Upper lobe of right lung (tissue), 1 donor: Measurements from ENCODE around the gene GAS5. TPM values are rescaled to one million over a fixed set of nuclear protein-coding genes. Genes with fewer than 3 reads are reported as not detected.

ENCODE experiments used
- ATAC-seq: fragments of 200-7000 bp; cut with Tn5 transposase; one replicate; pipeline ENCODE4 v1.9.1; 2020; ENCODE audit warnings: mild to moderate bottlenecking, moderate library complexity
- DNase-seq: peaks from one replicate; pipeline ENCODE4 v3.0.0-alpha.2; 2020
- H3K27ac ChIP-seq: fragments of 200-600 bp; one replicate; pipeline ENCODE4 v1.8.0; 2022
- H3K27me3 ChIP-seq: fragments of 200-600 bp; one replicate; pipeline ENCODE4 v1.8.0; 2022; ENCODE audit warnings: mild to moderate bottlenecking
- H3K36me3 ChIP-seq: fragments of 200-600 bp; one replicate; pipeline ENCODE4 v1.8.0; 2022
- H3K4me1 ChIP-seq: fragments of 200-600 bp; one replicate; pipeline ENCODE4 v1.8.0; 2022
- H3K4me3 ChIP-seq: fragments of 200-600 bp; one replicate; pipeline ENCODE4 v1.8.0; 2022; ENCODE audit warnings: mild to moderate bottlenecking
- H3K9me3 ChIP-seq: fragments of 200-600 bp; one replicate; pipeline ENCODE4 v1.8.0; 2022
- CTCF ChIP-seq: fragments of 200-600 bp; IDR thresholded peaks from one replicate; pipeline ENCODE4 v1.8.0; 2022; ENCODE audit warnings: antibody characterized with exemption
- intact Hi-C: fragments of 100-400 bp; cut with DNase I; formaldehyde crosslinking; loops from one replicate; pipeline ENCODE4 v1.11.0; 2022
- total RNA-seq: library from RNA; stranded (reverse); fragmentation: NEBNext Ultra II Directional; extraction: Animal tissue kit (Norgen Biotek cat#: 25700); gene quantifications from one replicate; pipeline ENCODE4 v1.2.1, GENCODE V29; 2021
- donor health status: DM: no; HTN: yes; CAD: no; lungs with severe emphysema.

The GAS5 gene
- total RNA-seq, 1 donor from 2014 or later, result 310 TPM

- Histone ChIP-seq H3K27ac (no peak overlapping the region), H3K9me3 (no peaks in the 10 kb centered on the region), H3K4me1 (no peaks in the 10 kb centered on the region), H3K27me3 (no peaks in the 10 kb centered on the region), H3K36me3 (peaks cover 56% of the 10 kb centered on the region), H3K4me3 (no peak overlapping the region)
- TF ChIP-seq CTCF, result no peak
- no peak for ATAC-seq
- intact Hi-C loops, result no loop called here
- no peak for DNase-seq
Observed at GRCh38 chr1:173878251-173878650, 10.5 kb upstream of the GAS5 start.

- DNase-seq (no peak), ATAC-seq (no peak)
- H3K9me3 ChIP-seq, result no peaks in the 10 kb centered on the region
- TF ChIP-seq CTCF, result no peak
- no peaks in the 10 kb centered on the region for H3K4me1 ChIP-seq
- intact Hi-C loops, result no loop called here
- peaks cover 56% of the 10 kb centered on the region for H3K36me3 ChIP-seq
- H3K4me3 ChIP-seq, result no peak overlapping the region
- H3K27me3 ChIP-seq, result no peaks in the 10 kb centered on the region
- no peak overlapping the region for H3K27ac ChIP-seq
Observed at GRCh38 chr1:173876732-173877131, 8.9 kb upstream of the GAS5 start.

- Histone ChIP-seq H3K9me3 (no peaks in the 10 kb centered on the region), H3K27ac (no peak overlapping the region), H3K36me3 (peaks cover 29% of the 10 kb centered on the region), H3K27me3 (no peaks in the 10 kb centered on the region), H3K4me3 (no peak overlapping the region), H3K4me1 (peaks cover 28% of the 10 kb centered on the region)
- DNase-seq (no peak), ATAC-seq (no peak)
- intact Hi-C loops, result no loop called here
- TF ChIP-seq CTCF, result no peak
Observed at GRCh38 chr1:173871500-173871899, 3.7 kb upstream of the GAS5 start.

GRCh38 chr1:173871091-173871490 is 3.3 kb upstream of the GAS5 start:
- DNase-seq (no peak), ATAC-seq (no peak)
- H3K9me3 ChIP-seq, result no peaks in the 10 kb centered on the region
- intact Hi-C loops, result no loop called here
- H3K36me3 ChIP-seq, result peaks cover 29% of the 10 kb centered on the region
- H3K27ac ChIP-seq, result peak overlapping the region; percentile 96
- no peaks in the 10 kb centered on the region for H3K27me3 ChIP-seq
- no peak overlapping the region for H3K4me3 ChIP-seq
- peaks cover 33% of the 10 kb centered on the region for H3K4me1 ChIP-seq
- no peak for TF ChIP-seq CTCF

GRCh38 chr1:173870252-173871075 is 2.7 kb upstream of the GAS5 start:
- Histone ChIP-seq H3K4me3 (no peak overlapping the region), H3K4me1 (peaks cover 39% of the 10 kb centered on the region), H3K27me3 (no peaks in the 10 kb centered on the region), H3K9me3 (no peaks in the 10 kb centered on the region), H3K27ac (peak overlapping the region; percentile 96), H3K36me3 (peaks cover 29% of the 10 kb centered on the region)
- DNase-seq, result no peak
- no peak for ATAC-seq
- no peak for TF ChIP-seq CTCF
- intact Hi-C loops, result no loop called here
